ENCODE measurements around the gene KANSL1.

GRCh38 chr17:46141645-46142044, 51.6 kb downstream of the KANSL1 start:
- no peak for TF ChIP-seq EZH2 (IDR thresholded peaks at IDR 0.05; ENCODE audit: insufficient read depth, poor library complexity, severe bottlenecking)
- TF ChIP-seq EZH2phosphoT487 (IDR thresholded peaks at IDR 0.05; ENCODE audit: insufficient read depth, low read depth), result no peak

All from GM23248 (cell line).